Osteoblast (primary cell): Measurements from ENCODE around the gene PSPC1. TPM values are rescaled to one million over a fixed set of nuclear protein-coding genes. Genes with fewer than 3 reads are reported as not detected.

ENCODE experiments used
- DNase-seq: peaks from one replicate; pipeline ENCODE4 v3.0.0; 2011; ENCODE audit warnings: low spot score, mixed read lengths; ENCODE audit not compliant: insufficient read length; ENCODE audit errors: missing footprints
- H2AFZ ChIP-seq: 2 replicates; pipeline ENCODE4 v1.6.0; 2011; ENCODE audit warnings: mild to moderate bottlenecking, low read length
- H3K27ac ChIP-seq: 2 replicates; pipeline ENCODE4 v1.5.1; 2011; ENCODE audit warnings: mild to moderate bottlenecking, low read depth, low read length, moderate library complexity
- H3K27me3 ChIP-seq: 2 replicates; pipeline ENCODE4 v1.6.0; 2012; ENCODE audit warnings: mild to moderate bottlenecking, control low read depth, inconsistent platforms, low read length, moderate library complexity; ENCODE audit not compliant: insufficient read depth
- H3K36me3 ChIP-seq: 2 replicates; pipeline ENCODE4 v1.5.1; 2011; ENCODE audit warnings: mild to moderate bottlenecking, low read length, control low read depth, moderate library complexity; ENCODE audit not compliant: insufficient read depth
- H3K4me1 ChIP-seq: 2 replicates; pipeline ENCODE4 v1.5.1; 2011; ENCODE audit warnings: mild to moderate bottlenecking, low read length, control low read depth, moderate library complexity; ENCODE audit not compliant: insufficient read depth
- H3K4me2 ChIP-seq: 2 replicates; pipeline ENCODE4 v1.6.0; 2011; ENCODE audit warnings: mild to moderate bottlenecking, low read length; ENCODE audit not compliant: insufficient read depth
- H3K4me3 ChIP-seq: fragments of 200-600 bp; sonication (generic); 3 replicates; pipeline ENCODE4 v1.5.1; 2012; ENCODE audit warnings: mild to moderate bottlenecking, low read length, inconsistent platforms; ENCODE audit not compliant: insufficient read depth
- H3K79me2 ChIP-seq: 2 replicates; pipeline ENCODE4 v1.6.0; 2012; ENCODE audit warnings: mild to moderate bottlenecking, low read length, control low read depth, inconsistent platforms; ENCODE audit not compliant: insufficient read depth
- H3K9me3 ChIP-seq: 2 replicates; pipeline ENCODE4 v1.5.1; 2011; ENCODE audit warnings: low read depth, low read length, control low read depth
- H4K20me1 ChIP-seq: 2 replicates; pipeline ENCODE4 v1.6.0; 2012; ENCODE audit warnings: mild to moderate bottlenecking, low read length, control low read depth; ENCODE audit not compliant: insufficient read depth
- total RNA-seq: library from RNA; depleted of rRNA; stranded (reverse); fragments of >200 nt; gene quantifications from 2 replicates; pipeline ENCODE4 v1.2.3, GENCODE V29; 2012
- TF ChIP-seq, protein P1 (sequence below): IDR thresholded peaks from 2 replicates; pipeline ENCODE4 v1.5.1; 2011; ENCODE audit warnings: mild to moderate bottlenecking, low read depth, low read length, moderate library complexity; ENCODE audit errors: extremely low read depth

PSPC1 gene
- total RNA-seq, 1 donor: 59.0 TPM

DNA sequence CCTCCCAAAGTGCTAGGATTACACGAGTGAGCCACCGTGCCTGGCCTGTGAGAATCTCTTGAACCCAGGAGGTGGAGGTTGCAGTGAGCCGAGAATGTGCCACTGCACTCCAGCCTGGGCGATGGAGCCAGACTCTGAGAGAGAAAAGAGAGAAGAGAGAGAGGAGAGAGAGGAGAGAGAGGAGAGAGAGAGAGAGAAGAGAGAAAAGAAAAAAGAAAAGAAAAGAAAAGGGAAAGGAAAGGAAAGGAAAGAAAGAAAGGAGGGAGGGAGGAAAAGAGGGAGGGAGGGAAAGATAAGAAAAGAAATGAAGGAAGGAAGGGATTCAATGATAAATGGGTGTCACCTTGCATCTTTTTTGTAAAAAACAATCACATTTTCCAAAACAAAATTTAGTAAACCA, 23.0 kb upstream of the PSPC1 start:
- Histone ChIP-seq H3K27me3 (no peaks in the 10 kb centered on the region), H4K20me1 (no peaks in the 10 kb centered on the region), H3K4me2 (no peak overlapping the region), H3K4me1 (no peaks in the 10 kb centered on the region), H2AFZ (no peak overlapping the region), H3K9me3 (no peaks in the 10 kb centered on the region), H3K36me3 (no peaks in the 10 kb centered on the region), H3K4me3 (no peak overlapping the region), H3K27ac (no peak overlapping the region), H3K79me2 (no peaks in the 10 kb centered on the region)
- TF ChIP-seq, protein P1, sequence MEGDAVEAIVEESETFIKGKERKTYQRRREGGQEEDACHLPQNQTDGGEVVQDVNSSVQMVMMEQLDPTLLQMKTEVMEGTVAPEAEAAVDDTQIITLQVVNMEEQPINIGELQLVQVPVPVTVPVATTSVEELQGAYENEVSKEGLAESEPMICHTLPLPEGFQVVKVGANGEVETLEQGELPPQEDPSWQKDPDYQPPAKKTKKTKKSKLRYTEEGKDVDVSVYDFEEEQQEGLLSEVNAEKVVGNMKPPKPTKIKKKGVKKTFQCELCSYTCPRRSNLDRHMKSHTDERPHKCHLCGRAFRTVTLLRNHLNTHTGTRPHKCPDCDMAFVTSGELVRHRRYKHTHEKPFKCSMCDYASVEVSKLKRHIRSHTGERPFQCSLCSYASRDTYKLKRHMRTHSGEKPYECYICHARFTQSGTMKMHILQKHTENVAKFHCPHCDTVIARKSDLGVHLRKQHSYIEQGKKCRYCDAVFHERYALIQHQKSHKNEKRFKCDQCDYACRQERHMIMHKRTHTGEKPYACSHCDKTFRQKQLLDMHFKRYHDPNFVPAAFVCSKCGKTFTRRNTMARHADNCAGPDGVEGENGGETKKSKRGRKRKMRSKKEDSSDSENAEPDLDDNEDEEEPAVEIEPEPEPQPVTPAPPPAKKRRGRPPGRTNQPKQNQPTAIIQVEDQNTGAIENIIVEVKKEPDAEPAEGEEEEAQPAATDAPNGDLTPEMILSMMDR: no peak
- DNase-seq: no peak

- H3K27me3 ChIP-seq: no peaks in the 10 kb centered on the region
- peaks cover 10% of the 10 kb centered on the region for H3K4me1 ChIP-seq
- no peaks in the 10 kb centered on the region for H4K20me1 ChIP-seq
- H3K9me3 ChIP-seq: no peaks in the 10 kb centered on the region
- H3K36me3 ChIP-seq: no peaks in the 10 kb centered on the region
- no peaks in the 10 kb centered on the region for H3K79me2 ChIP-seq
- H2AFZ ChIP-seq: no peak overlapping the region
- no peak for DNase-seq
- H3K4me3 ChIP-seq: no peak overlapping the region
- H3K4me2 ChIP-seq: no peak overlapping the region
- TF ChIP-seq, protein P1: no peak
- H3K27ac ChIP-seq: no peak overlapping the region
These were observed 13.2 kb upstream of the PSPC1 start for GRCh38 chr13:19795956-19796355.

- no peak for DNase-seq
- Histone ChIP-seq H3K27ac (no peak overlapping the region), H3K79me2 (no peaks in the 10 kb centered on the region), H4K20me1 (no peaks in the 10 kb centered on the region), H3K4me2 (no peak overlapping the region), H3K4me1 (peaks cover 10% of the 10 kb centered on the region), H3K4me3 (no peak overlapping the region), H3K27me3 (no peaks in the 10 kb centered on the region), H3K36me3 (no peaks in the 10 kb centered on the region), H2AFZ (no peak overlapping the region), H3K9me3 (no peaks in the 10 kb centered on the region)
- TF ChIP-seq, protein P1: no peak
These were observed 11.9 kb upstream of the PSPC1 start for GRCh38 chr13:19794631-19795030.

DNA sequence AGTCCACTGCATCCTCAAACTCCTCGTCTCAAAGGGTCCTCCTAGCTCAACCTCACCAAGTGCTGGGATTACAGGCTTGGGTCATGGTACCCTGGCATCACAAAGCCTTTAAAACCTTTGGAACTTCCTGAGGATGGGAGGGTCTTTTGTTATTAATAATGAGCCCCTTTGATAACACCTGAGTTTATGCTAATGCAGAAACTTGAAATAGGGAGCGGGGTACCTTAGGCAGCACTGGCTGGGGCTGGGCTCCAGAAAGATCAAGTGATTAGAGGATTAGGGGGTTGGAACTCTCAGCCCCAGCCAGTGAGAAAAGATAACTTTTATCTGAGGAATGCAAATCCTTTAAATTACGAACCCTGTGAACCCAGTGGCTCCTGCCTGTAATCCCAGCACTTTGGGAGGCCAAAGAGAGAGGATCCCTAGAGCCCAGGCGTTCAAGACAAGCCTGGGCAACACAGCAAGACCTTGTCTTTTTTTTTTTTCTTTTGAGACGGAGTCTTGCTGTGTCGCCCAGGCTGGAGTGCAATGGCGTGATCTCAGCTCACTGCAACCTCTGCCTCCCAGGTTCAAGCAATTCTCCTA, 9.3 kb upstream of the PSPC1 start:
- peaks cover 10% of the 10 kb centered on the region for H3K4me1 ChIP-seq
- H2AFZ ChIP-seq: no peak overlapping the region
- H3K36me3 ChIP-seq: no peaks in the 10 kb centered on the region
- TF ChIP-seq, protein P1: no peak
- H3K4me2 ChIP-seq: no peak overlapping the region
- H3K9me3 ChIP-seq: no peaks in the 10 kb centered on the region
- H3K27ac ChIP-seq: no peak overlapping the region
- DNase-seq: no peak
- H3K4me3 ChIP-seq: no peak overlapping the region
- H4K20me1 ChIP-seq: no peaks in the 10 kb centered on the region
- no peaks in the 10 kb centered on the region for H3K79me2 ChIP-seq
- H3K27me3 ChIP-seq: no peaks in the 10 kb centered on the region
